ENCODE measurements around the gene CADPS. TPM values are rescaled to one million over a fixed set of nuclear protein-coding genes. Genes with fewer than 3 reads are reported as not detected.

The CADPS gene
- total and polyA plus RNA-seq, 4 donors, result 0.13 to 3.6 (median 0.49) TPM

DNA sequence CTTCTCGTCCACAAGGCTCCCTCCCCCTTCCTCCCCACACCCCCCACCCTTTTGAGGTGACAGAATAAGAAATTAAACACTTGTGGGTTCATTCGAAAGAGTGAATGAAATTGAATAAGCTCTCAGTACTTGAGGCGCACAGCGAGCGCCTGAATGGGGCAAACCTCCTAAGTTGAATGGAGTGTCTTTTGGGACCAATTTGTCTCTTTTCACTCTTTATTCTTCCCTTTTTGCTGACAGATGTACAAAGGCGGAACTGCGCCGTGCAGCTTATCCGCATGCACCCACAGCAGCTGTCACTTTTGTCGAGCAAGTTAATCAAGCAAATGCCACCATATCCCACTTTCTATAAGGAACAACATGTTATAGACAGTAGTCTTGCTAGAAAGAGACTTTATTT is 454.0 kb downstream of the CADPS start:
- H3K27ac ChIP-seq (ENCODE audit: low read depth in 1 of 2, low read length in 1 of 2), result no peak overlapping the region
- H3K4me3 ChIP-seq, result no peak overlapping the region
- no peak for DNase-seq
- no peaks in the 10 kb centered on the region for H3K36me3 ChIP-seq (ENCODE audit: control insufficient read depth in 4 of 4, insufficient read depth in 4 of 4, low read length in 4 of 4)
- WGBS, 2 donors, result 83 to 87% methylated on average over 10 of the region's 10 CpGs
- TF ChIP-seq, protein P1, sequence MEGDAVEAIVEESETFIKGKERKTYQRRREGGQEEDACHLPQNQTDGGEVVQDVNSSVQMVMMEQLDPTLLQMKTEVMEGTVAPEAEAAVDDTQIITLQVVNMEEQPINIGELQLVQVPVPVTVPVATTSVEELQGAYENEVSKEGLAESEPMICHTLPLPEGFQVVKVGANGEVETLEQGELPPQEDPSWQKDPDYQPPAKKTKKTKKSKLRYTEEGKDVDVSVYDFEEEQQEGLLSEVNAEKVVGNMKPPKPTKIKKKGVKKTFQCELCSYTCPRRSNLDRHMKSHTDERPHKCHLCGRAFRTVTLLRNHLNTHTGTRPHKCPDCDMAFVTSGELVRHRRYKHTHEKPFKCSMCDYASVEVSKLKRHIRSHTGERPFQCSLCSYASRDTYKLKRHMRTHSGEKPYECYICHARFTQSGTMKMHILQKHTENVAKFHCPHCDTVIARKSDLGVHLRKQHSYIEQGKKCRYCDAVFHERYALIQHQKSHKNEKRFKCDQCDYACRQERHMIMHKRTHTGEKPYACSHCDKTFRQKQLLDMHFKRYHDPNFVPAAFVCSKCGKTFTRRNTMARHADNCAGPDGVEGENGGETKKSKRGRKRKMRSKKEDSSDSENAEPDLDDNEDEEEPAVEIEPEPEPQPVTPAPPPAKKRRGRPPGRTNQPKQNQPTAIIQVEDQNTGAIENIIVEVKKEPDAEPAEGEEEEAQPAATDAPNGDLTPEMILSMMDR (IDR thresholded peaks at IDR 0.05; ENCODE audit: control extremely low read depth, extremely low read depth), result no peak
- no peak for ATAC-seq (ENCODE audit: insufficient read depth, low FRiP score)
- peaks cover 0 to 12% (median 4%) of the 10 kb centered on the region in 3 donors for H3K27me3 ChIP-seq (ENCODE audit: control insufficient read depth in 3 of 3, insufficient read depth in 3 of 3, low read length in 2 of 3)
- H3K9ac ChIP-seq (ENCODE audit: insufficient read depth in 1 of 2, low read length in 2 of 2), result no peak overlapping the region
- H3K4me1 ChIP-seq (ENCODE audit: control insufficient read depth in 5 of 5, insufficient read depth in 5 of 5, low read length in 5 of 5), result no peaks in the 10 kb centered on the region
- H3K9me3 ChIP-seq (ENCODE audit: control insufficient read depth in 4 of 4, insufficient read depth in 3 of 4, low read length in 3 of 4), result no peaks in the 10 kb centered on the region

DNA sequence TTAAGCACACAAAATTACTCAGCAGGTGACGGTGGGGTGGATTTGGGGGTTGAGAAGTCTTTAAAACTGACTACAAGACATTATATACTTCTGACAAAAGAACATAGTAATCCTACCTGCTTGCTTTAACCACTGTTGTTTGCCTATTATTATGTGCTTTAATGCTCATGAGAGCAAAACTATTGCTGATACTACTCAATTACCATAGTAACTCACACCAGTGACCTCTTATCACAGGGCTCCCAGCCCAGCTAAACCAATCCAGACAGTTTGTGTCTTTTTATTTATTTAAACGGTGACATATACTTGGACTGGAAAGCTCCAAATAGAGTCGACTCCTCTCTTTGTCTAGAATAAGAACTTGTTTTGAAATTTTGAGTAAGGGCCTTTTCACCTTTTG is 459.1 kb downstream of the CADPS start:
- Histone ChIP-seq H3K4me1 (ENCODE audit: control insufficient read depth in 5 of 5, insufficient read depth in 5 of 5, low read length in 5 of 5) (no peaks in the 10 kb centered on the region), H3K9ac (ENCODE audit: insufficient read depth in 1 of 2, low read length in 2 of 2) (no peak overlapping the region), H3K36me3 (ENCODE audit: control insufficient read depth in 4 of 4, insufficient read depth in 4 of 4, low read length in 4 of 4) (no peaks in the 10 kb centered on the region), H3K27ac (ENCODE audit: low read depth in 1 of 2, low read length in 1 of 2) (no peak overlapping the region), H3K9me3 (ENCODE audit: control insufficient read depth in 4 of 4, insufficient read depth in 3 of 4, low read length in 3 of 4) (no peaks in the 10 kb centered on the region), H3K27me3 (ENCODE audit: control insufficient read depth in 3 of 3, insufficient read depth in 3 of 3, low read length in 2 of 3) (peaks cover 0 to 9% (median 4%) of the 10 kb centered on the region in 3 donors), H3K4me3 (no peak overlapping the region)
- TF ChIP-seq, protein P1 (IDR thresholded peaks at IDR 0.05; ENCODE audit: control extremely low read depth, extremely low read depth), result no peak
- no peak for DNase-seq
- no peak for ATAC-seq (ENCODE audit: insufficient read depth, low FRiP score)
- WGBS, 2 donors, result 51 to 62% methylated on average over 3 of the region's 3 CpGs

- Histone ChIP-seq H3K4me3 (no peak overlapping the region), H3K4me1 (ENCODE audit: control insufficient read depth in 5 of 5, insufficient read depth in 5 of 5, low read length in 5 of 5) (no peaks in the 10 kb centered on the region), H3K27me3 (ENCODE audit: control insufficient read depth in 3 of 3, insufficient read depth in 3 of 3, low read length in 2 of 3) (peaks cover 0 to 4% (median 4%) of the 10 kb centered on the region in 3 donors), H3K9me3 (ENCODE audit: control insufficient read depth in 4 of 4, insufficient read depth in 3 of 4, low read length in 3 of 4) (no peaks in the 10 kb centered on the region), H3K9ac (ENCODE audit: insufficient read depth in 1 of 2, low read length in 2 of 2) (no peak overlapping the region), H3K27ac (ENCODE audit: low read depth in 1 of 2, low read length in 1 of 2) (no peak overlapping the region), H3K36me3 (ENCODE audit: control insufficient read depth in 4 of 4, insufficient read depth in 4 of 4, low read length in 4 of 4) (no peaks in the 10 kb centered on the region)
- DNase-seq (no peak), ATAC-seq (ENCODE audit: insufficient read depth, low FRiP score) (no peak)
- TF ChIP-seq, protein P1 (IDR thresholded peaks at IDR 0.05; ENCODE audit: control extremely low read depth, extremely low read depth), result no peak
- WGBS, 2 donors, result 53 to 55% methylated on average over 9 of the region's 9 CpGs
Measured at GRCh38 chr3:62415312-62415801, 459.9 kb downstream of the CADPS start.

DNA sequence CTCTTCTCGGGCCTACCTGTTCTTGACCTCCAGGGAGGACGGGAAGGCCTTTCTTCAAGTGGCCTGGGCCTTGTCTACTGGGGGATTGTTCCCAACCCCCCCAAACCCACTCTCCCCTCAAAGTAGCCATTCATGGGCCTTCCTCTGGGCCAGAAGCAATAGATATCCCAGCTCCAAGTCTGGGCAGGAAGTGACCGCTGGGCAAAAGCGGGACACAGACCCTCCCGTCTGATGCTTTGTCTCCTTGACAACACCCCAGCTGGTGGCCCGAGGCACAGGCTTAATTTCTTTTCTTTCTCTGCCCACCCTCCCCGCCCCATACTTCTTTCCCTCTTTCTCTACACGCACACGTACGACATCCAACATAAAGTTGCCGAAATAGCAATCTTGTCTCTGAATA is 460.4 kb downstream of the CADPS start:
- no peaks in the 10 kb centered on the region for H3K9me3 ChIP-seq (ENCODE audit: control insufficient read depth in 4 of 4, insufficient read depth in 3 of 4, low read length in 3 of 4)
- WGBS, 2 donors, result 76 to 80% methylated on average over 11 of the region's 11 CpGs
- no peak for DNase-seq
- no peak overlapping the region for H3K9ac ChIP-seq (ENCODE audit: insufficient read depth in 1 of 2, low read length in 2 of 2)
- H3K4me1 ChIP-seq (ENCODE audit: control insufficient read depth in 5 of 5, insufficient read depth in 5 of 5, low read length in 5 of 5), result no peaks in the 10 kb centered on the region
- H3K27ac ChIP-seq (ENCODE audit: low read depth in 1 of 2, low read length in 1 of 2), result no peak overlapping the region
- H3K27me3 ChIP-seq (ENCODE audit: control insufficient read depth in 3 of 3, insufficient read depth in 3 of 3, low read length in 2 of 3), result peaks cover 0 to 4% (median 0%) of the 10 kb centered on the region in 3 donors
- TF ChIP-seq, protein P1 (IDR thresholded peaks at IDR 0.05; ENCODE audit: control extremely low read depth, extremely low read depth), result no peak
- H3K36me3 ChIP-seq (ENCODE audit: control insufficient read depth in 4 of 4, insufficient read depth in 4 of 4, low read length in 4 of 4), result no peaks in the 10 kb centered on the region
- no peak for ATAC-seq (ENCODE audit: insufficient read depth, low FRiP score)
- H3K4me3 ChIP-seq, result no peak overlapping the region

Data from lung (tissue), 12 donors.